Activated naive CD8-positive, alpha-beta T cell (primary cell): Measurements from ENCODE around the gene FAAP100.

Experiments used
- H3K27ac Mint-ChIP-seq: one replicate; pipeline ENCODE4 v1.8.0; 2021; ENCODE audit warnings: mixed read lengths
- H3K27me3 Mint-ChIP-seq: one replicate; pipeline ENCODE4 v1.8.0; 2021; ENCODE audit warnings: mixed read lengths
- H3K36me3 Mint-ChIP-seq: one replicate; pipeline ENCODE4 v1.8.0; 2021; ENCODE audit warnings: mixed read lengths
- H3K4me1 Mint-ChIP-seq: one replicate; pipeline ENCODE4 v1.8.0; 2021; ENCODE audit warnings: low read depth, mixed read lengths
- H3K4me3 Mint-ChIP-seq: one replicate; pipeline ENCODE4 v1.8.0; 2021; ENCODE audit warnings: mild to moderate bottlenecking, mixed read lengths
- H3K9me3 Mint-ChIP-seq: one replicate; pipeline ENCODE4 v1.8.0; 2021; ENCODE audit warnings: low read depth, mixed read lengths

Gene FAAP100

GRCh38 chr17:81567191-81567590 lies 15.0 kb upstream of the FAAP100 start:
- Mint-ChIP-seq H3K36me3 (peaks cover 6% of the 10 kb centered on the region), H3K4me3 (no peak overlapping the region), H3K9me3 (no peaks in the 10 kb centered on the region), H3K4me1 (no peaks in the 10 kb centered on the region), H3K27me3 (no peaks in the 10 kb centered on the region), H3K27ac (no peak overlapping the region)

DNA sequence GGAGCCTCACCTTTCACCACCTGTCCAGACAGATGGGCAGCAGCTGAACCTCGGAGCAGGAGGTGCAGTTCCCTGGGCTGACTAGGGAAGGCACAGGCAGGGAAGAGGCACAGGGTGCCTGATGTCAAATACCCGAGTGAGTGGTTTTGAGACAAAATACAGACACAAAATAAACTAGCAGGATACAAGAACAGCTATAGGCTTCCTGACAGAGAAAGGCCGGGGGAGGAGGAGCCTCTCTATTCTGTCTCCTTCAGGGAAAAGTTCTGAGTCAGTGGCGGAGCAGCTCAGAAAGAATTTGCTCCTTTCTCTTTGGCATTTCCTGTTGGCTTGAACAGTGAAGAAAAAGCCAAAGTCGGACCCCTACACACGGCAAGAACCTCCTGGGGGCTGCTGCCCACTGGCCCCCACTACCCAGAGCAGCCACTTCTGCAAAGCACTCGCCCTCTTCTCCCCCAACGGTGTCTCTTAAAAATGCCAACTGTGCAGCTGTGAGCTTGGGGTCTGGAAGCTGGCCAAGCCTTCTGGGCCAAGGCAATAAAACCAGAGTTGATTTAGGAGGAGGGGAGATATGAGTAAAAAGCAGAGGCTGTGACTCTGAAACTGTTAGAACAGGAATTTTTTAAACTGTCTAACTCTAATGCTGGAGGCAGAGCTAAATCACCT lies 14.4 kb upstream of the FAAP100 start:
- H3K27ac Mint-ChIP-seq: no peak overlapping the region
- H3K4me3 Mint-ChIP-seq: no peak overlapping the region
- H3K4me1 Mint-ChIP-seq: no peaks in the 10 kb centered on the region
- no peaks in the 10 kb centered on the region for H3K9me3 Mint-ChIP-seq
- H3K36me3 Mint-ChIP-seq: peaks cover 6% of the 10 kb centered on the region
- no peaks in the 10 kb centered on the region for H3K27me3 Mint-ChIP-seq

DNA sequence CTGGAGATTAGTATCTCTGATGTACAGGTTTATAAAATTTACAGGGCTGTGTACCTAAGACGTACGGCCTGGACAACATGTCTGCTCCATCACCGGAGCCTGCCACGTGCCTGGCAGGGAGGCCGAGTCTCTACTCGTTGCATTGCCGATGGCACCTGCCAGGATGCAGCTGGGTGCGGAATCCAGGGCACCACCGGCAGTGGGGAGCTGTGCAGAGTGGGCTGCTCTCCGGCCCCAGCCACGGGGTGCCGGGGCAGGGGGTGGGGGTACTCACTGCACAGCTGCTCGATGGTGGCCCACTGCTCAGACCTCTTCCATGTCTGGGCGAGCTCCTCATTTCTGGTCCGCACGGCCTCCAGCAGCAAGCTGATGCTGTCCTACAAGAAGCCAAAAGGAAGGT lies 13.1 kb upstream of the FAAP100 start:
- Mint-ChIP-seq H3K4me3 (no peak overlapping the region), H3K4me1 (peaks cover 2% of the 10 kb centered on the region), H3K9me3 (no peaks in the 10 kb centered on the region), H3K27me3 (no peaks in the 10 kb centered on the region), H3K36me3 (peaks cover 10% of the 10 kb centered on the region), H3K27ac (no peak overlapping the region)

DNA sequence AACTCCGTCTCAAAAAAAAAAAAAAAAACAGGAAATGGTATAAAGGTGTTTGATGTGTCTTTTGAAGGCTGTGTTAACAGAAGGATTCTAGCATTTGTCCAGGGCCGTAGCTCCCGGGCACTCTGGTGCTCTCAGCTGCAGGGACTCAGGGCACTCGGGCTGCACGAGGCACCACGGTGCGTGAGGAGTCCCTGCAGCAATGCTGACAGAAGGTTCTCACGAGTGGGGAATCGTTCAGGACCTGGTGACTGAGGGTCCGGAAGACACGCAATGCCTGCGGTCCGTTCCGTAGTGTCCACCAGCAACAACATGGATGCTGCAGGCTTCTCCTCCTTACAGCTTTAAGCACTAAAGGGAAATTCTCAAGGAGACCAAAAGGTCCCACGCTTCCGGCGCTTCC lies 12.6 kb upstream of the FAAP100 start:
- H3K36me3 Mint-ChIP-seq: peaks cover 10% of the 10 kb centered on the region
- H3K4me3 Mint-ChIP-seq: no peak overlapping the region
- H3K27ac Mint-ChIP-seq: no peak overlapping the region
- no peaks in the 10 kb centered on the region for H3K9me3 Mint-ChIP-seq
- H3K27me3 Mint-ChIP-seq: no peaks in the 10 kb centered on the region
- peaks cover 2% of the 10 kb centered on the region for H3K4me1 Mint-ChIP-seq

DNA sequence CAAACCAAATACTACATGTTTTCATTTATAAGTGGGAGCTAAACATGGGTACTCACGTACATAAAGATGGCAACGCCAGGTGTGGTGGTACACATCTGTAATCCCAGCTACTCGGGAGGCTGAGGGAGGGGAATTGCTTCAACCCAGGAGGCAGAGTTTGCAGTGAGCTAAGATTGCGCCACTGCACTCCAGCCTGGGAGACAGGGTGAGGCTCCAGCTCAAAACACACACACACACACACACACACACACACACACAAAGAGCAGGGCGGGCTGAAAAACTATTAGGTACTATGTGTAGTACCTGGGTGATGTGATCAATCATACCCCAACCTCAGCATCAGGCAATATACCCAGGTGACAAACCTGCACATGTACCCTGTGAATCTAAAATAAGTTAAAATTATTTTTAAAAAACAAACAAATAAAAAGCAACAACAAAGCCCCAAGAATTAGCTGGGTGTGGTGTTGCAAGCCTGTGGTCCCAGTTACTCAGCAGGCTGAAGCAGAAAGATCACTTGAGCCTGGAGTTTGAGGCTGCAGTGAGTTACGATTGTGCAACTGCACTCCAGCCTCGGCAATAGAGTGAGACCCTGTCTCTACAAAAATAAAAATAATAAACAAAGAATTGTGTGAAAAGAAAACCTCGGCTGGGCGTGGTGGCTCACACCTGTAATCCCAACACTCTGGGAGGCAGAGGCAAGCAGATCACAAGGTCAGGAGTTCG lies 11.9 kb upstream of the FAAP100 start:
- Mint-ChIP-seq H3K9me3 (no peaks in the 10 kb centered on the region), H3K4me1 (peaks cover 2% of the 10 kb centered on the region), H3K4me3 (no peak overlapping the region), H3K27me3 (no peaks in the 10 kb centered on the region), H3K27ac (no peak overlapping the region), H3K36me3 (peaks cover 10% of the 10 kb centered on the region)

DNA sequence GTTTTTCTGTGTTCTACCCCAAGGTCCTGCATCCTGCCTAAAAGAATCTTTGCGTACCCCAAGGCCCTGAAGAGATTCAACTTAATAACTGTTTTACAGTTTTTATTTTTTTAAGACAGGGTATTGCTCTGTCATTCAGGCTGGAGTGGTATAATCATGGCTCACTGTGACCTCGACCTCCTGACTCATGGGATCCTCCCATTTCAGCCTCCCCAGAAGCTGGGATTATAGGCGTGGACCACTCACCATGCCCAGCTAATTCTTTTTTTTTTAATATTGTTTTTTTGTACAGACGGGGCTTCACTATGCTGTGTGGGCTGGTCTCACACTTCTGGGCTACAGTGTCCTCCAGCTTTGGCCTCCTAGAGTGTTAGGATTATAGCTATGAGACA lies 9.3 kb upstream of the FAAP100 start:
- Mint-ChIP-seq H3K27me3 (no peaks in the 10 kb centered on the region), H3K36me3 (peaks cover 10% of the 10 kb centered on the region), H3K9me3 (no peaks in the 10 kb centered on the region), H3K27ac (no peak overlapping the region), H3K4me1 (peaks cover 2% of the 10 kb centered on the region), H3K4me3 (no peak overlapping the region)

- no peak overlapping the region for H3K4me3 Mint-ChIP-seq
- H3K27me3 Mint-ChIP-seq: no peaks in the 10 kb centered on the region
- no peak overlapping the region for H3K27ac Mint-ChIP-seq
- H3K4me1 Mint-ChIP-seq: peaks cover 6% of the 10 kb centered on the region
- no peaks in the 10 kb centered on the region for H3K9me3 Mint-ChIP-seq
- peaks cover 4% of the 10 kb centered on the region for H3K36me3 Mint-ChIP-seq
These were observed 7.0 kb upstream of the FAAP100 start for GRCh38 chr17:81558941-81559806.

DNA sequence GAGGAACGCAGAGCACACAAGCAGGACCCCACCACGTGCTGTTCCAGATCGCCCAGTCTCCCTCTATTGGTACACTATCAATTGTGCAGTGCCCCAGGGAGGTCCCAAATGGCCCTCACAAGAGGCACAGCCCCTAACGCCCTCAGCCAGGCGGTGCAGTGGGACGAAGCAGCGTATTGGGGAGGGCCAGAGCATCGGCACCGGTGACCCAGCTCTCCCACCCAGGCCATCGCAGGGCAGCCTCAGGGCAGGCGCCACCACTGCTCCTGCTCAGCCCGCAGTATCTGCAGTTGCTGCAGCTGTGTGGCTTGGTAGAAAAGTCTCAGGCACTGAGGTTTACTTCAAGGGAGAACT lies 5.9 kb upstream of the FAAP100 start:
- H3K36me3 Mint-ChIP-seq: peaks cover 4% of the 10 kb centered on the region
- H3K4me3 Mint-ChIP-seq: no peak overlapping the region
- no peaks in the 10 kb centered on the region for H3K9me3 Mint-ChIP-seq
- H3K27me3 Mint-ChIP-seq: no peaks in the 10 kb centered on the region
- H3K4me1 Mint-ChIP-seq: peaks cover 15% of the 10 kb centered on the region
- H3K27ac Mint-ChIP-seq: no peak overlapping the region

DNA sequence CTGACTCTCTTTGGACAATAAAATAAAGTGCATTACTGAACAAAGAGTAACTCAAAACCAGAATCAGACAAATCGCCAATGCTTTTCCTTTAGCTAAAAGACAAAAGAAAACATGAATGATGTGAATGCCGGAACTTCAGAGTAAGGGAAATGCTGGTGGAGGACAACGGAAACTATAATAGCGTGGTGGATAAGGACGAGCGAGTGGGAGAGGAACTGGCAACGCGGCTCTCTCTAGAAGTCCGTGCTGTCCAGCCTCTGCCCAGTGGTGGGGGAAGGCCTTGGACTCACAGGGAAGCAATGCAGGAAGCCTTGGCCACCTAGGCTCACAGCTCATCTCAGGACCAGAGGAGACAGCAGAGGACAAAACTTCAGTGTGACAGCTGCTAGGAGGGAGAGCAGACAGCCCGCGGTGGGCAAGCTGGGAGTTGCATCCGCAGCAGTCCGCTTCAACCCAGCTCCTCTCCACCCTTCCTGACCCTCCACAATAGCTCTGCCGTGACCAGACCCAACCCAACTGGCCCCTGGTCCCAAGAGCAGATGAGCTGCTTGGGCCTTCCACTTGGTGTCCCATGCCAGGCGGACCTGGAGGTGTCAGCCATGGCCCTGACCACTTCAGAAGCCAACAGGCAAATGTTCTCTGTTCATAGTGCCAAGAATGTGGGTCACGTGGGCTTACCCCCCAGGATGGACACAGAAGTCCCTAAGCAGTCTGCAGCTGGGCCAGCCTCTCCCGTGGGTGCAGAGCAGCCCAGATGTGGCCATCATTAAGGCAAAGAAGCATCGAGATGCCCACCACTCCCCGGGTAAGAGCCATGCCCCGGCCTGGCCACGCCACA lies 5.3 kb upstream of the FAAP100 start:
- Mint-ChIP-seq H3K27me3 (no peaks in the 10 kb centered on the region), H3K4me3 (no peak overlapping the region), H3K9me3 (no peaks in the 10 kb centered on the region), H3K4me1 (peaks cover 15% of the 10 kb centered on the region), H3K27ac (no peak overlapping the region), H3K36me3 (peaks cover 4% of the 10 kb centered on the region)

GRCh38 chr17:81556863-81557262 lies 4.7 kb upstream of the FAAP100 start:
- Mint-ChIP-seq H3K36me3 (peaks cover 4% of the 10 kb centered on the region), H3K27ac (no peak overlapping the region), H3K27me3 (no peaks in the 10 kb centered on the region), H3K4me1 (peaks cover 15% of the 10 kb centered on the region), H3K4me3 (no peak overlapping the region), H3K9me3 (no peaks in the 10 kb centered on the region)

- Mint-ChIP-seq H3K36me3 (peaks cover 3% of the 10 kb centered on the region), H3K27me3 (no peaks in the 10 kb centered on the region)
These were observed 4.1 kb upstream of the FAAP100 start for GRCh38 chr17:81556175-81556691.

GRCh38 chr17:81553616-81554181 lies 1.5 kb upstream of the FAAP100 start:
- H3K4me3 Mint-ChIP-seq: peak overlapping the region; percentile 89
- peaks cover 26% of the 10 kb centered on the region for H3K4me1 Mint-ChIP-seq
- no peaks in the 10 kb centered on the region for H3K36me3 Mint-ChIP-seq
- H3K9me3 Mint-ChIP-seq: no peaks in the 10 kb centered on the region
- no peaks in the 10 kb centered on the region for H3K27me3 Mint-ChIP-seq
- peak overlapping the region; percentile 89 for H3K27ac Mint-ChIP-seq

More at GRCh38 chr17:81556175-81556691, 4.1 kb upstream of the FAAP100 start:
- no peak overlapping the region for H3K4me3 Mint-ChIP-seq
- peaks cover 18% of the 10 kb centered on the region for H3K4me1 Mint-ChIP-seq
- H3K9me3 Mint-ChIP-seq: no peaks in the 10 kb centered on the region
- H3K27ac Mint-ChIP-seq: no peak overlapping the region

DNA sequence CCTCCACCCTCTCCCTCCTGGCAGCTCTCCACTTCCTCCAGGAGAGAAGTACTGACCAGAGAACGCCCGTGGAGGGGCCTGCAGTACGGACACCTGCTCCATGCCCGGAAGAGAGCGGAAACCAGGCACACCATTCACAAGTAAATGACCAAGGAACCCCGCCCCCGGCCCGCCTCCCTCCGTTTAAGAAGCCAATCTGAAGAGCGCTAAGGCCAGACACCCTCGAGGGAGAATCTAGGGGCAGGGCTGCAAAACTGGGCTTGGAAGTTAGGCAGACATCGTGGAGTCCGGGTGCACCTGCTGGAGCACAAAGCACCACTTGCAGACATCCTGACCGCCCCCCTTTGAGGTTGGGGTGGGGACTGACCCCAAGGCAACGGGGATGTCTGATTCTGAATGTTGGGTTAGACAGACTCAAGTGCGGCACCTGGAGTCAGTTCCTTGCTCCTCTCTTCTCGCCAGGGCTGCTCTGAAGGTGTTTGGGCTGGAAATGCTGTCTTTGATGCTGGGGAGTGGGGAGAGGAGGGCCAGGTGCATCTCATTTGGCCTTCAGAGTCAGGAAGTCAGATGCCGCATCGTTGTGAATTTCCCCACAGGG lies 964 bp upstream of the FAAP100 start:
- H3K9me3 Mint-ChIP-seq: no peaks in the 10 kb centered on the region
- peak overlapping the region; percentile 89 for H3K4me3 Mint-ChIP-seq
- peak overlapping the region; percentile 89 for H3K27ac Mint-ChIP-seq
- no peaks in the 10 kb centered on the region for H3K27me3 Mint-ChIP-seq
- H3K4me1 Mint-ChIP-seq: peaks cover 26% of the 10 kb centered on the region
- H3K36me3 Mint-ChIP-seq: no peaks in the 10 kb centered on the region
